NT2/D1 (cell line): ENCODE data around the gene SCARF2.

ENCODE experiments used
- DNase-seq: peaks from one replicate; pipeline ENCODE4 v3.0.0-alpha.2; 2011; ENCODE audit warnings: low read depth, low spot score
- H3K27me3 ChIP-seq: 2 replicates; pipeline ENCODE4 v1.6.0; 2011; ENCODE audit warnings: mild to moderate bottlenecking; ENCODE audit not compliant: insufficient read length, insufficient read depth
- H3K36me3 ChIP-seq: 2 replicates; pipeline ENCODE4 v1.6.1; 2011; ENCODE audit warnings: mild to moderate bottlenecking, low read length, mixed read lengths; ENCODE audit not compliant: insufficient read depth, insufficient read length
- H3K4me1 ChIP-seq: 2 replicates; pipeline ENCODE4 v1.5.1; 2011; ENCODE audit not compliant: insufficient read depth, insufficient read length
- H3K4me3 ChIP-seq: 2 replicates; pipeline ENCODE4 v1.5.1; 2011; ENCODE audit warnings: low read depth; ENCODE audit not compliant: insufficient read length
- H3K9ac ChIP-seq: 2 replicates; pipeline ENCODE4 v1.6.0; 2011; ENCODE audit warnings: low read depth; ENCODE audit not compliant: insufficient read length
- H3K9me3 ChIP-seq: 2 replicates; pipeline ENCODE4 v1.5.1; 2011; ENCODE audit warnings: mild to moderate bottlenecking, low read length; ENCODE audit not compliant: insufficient read depth
- SUZ12 ChIP-seq: IDR thresholded peaks from 2 replicates; pipeline ENCODE4 v1.6.1; 2011; ENCODE audit not compliant: insufficient read length, insufficient read depth; ENCODE audit errors: extremely low read depth
- YY1 ChIP-seq: IDR thresholded peaks from 2 replicates; pipeline ENCODE4 v1.6.1; 2011; ENCODE audit not compliant: insufficient read length, insufficient read depth
- ZNF274 ChIP-seq: IDR thresholded peaks from 2 replicates; pipeline ENCODE4 v1.6.1; 2011; ENCODE audit warnings: mild to moderate bottlenecking, low read depth, low read length

SCARF2 gene

GRCh38 chr22:20428496-20429253 lies 8.9 kb downstream of the SCARF2 start:
- Histone ChIP-seq H3K4me1 (peaks cover 16% of the 10 kb centered on the region), H3K27me3 (peaks cover 13% of the 10 kb centered on the region), H3K36me3 (peaks cover 57% of the 10 kb centered on the region), H3K9me3 (no peaks in the 10 kb centered on the region), H3K4me3 (no peak overlapping the region), H3K9ac (no peak overlapping the region)
- no peak for DNase-seq
- TF ChIP-seq SUZ12: no peak
- TF ChIP-seq YY1: no peak
- TF ChIP-seq ZNF274: no peak

GRCh38 chr22:20427945-20428417 lies 9.6 kb downstream of the SCARF2 start:
- Histone ChIP-seq H3K9me3 (no peaks in the 10 kb centered on the region), H3K36me3 (peaks cover 61% of the 10 kb centered on the region), H3K4me1 (peaks cover 16% of the 10 kb centered on the region), H3K9ac (no peak overlapping the region), H3K4me3 (no peak overlapping the region), H3K27me3 (peaks cover 13% of the 10 kb centered on the region)
- DNase-seq: no peak
- no peak for TF ChIP-seq YY1
- no peak for TF ChIP-seq ZNF274
- no peak for TF ChIP-seq SUZ12

- Histone ChIP-seq H3K4me3 (no peak overlapping the region), H3K4me1 (peaks cover 16% of the 10 kb centered on the region), H3K9me3 (no peaks in the 10 kb centered on the region), H3K27me3 (peaks cover 13% of the 10 kb centered on the region), H3K9ac (no peak overlapping the region), H3K36me3 (peaks cover 61% of the 10 kb centered on the region)
- DNase-seq: no peak
- TF ChIP-seq YY1 (no peak), ZNF274 (no peak), SUZ12 (no peak)
These were observed 10.3 kb downstream of the SCARF2 start for GRCh38 chr22:20427104-20427944.

- TF ChIP-seq YY1 (no peak), SUZ12 (no peak), ZNF274 (no peak)
- peaks cover 11% of the 10 kb centered on the region for H3K27me3 ChIP-seq
- H3K9ac ChIP-seq: no peak overlapping the region
- no peaks in the 10 kb centered on the region for H3K9me3 ChIP-seq
- DNase-seq: no peak
- peaks cover 14% of the 10 kb centered on the region for H3K4me1 ChIP-seq
- no peak overlapping the region for H3K4me3 ChIP-seq
- peaks cover 61% of the 10 kb centered on the region for H3K36me3 ChIP-seq
These were observed 11.4 kb downstream of the SCARF2 start for GRCh38 chr22:20426259-20426615.

- no peak for DNase-seq
- H3K9me3 ChIP-seq: no peaks in the 10 kb centered on the region
- peaks cover 12% of the 10 kb centered on the region for H3K4me1 ChIP-seq
- H3K4me3 ChIP-seq: no peak overlapping the region
- peaks cover 60% of the 10 kb centered on the region for H3K36me3 ChIP-seq
- TF ChIP-seq ZNF274 (no peak), SUZ12 (no peak), YY1 (no peak)
- peaks cover 6% of the 10 kb centered on the region for H3K27me3 ChIP-seq
- H3K9ac ChIP-seq: no peak overlapping the region
These were observed 11.9 kb downstream of the SCARF2 start for GRCh38 chr22:20425566-20426258.

GRCh38 chr22:20424932-20425565 lies 12.6 kb downstream of the SCARF2 start:
- Histone ChIP-seq H3K9me3 (no peaks in the 10 kb centered on the region), H3K4me3 (no peak overlapping the region), H3K36me3 (peaks cover 54% of the 10 kb centered on the region), H3K4me1 (peaks cover 7% of the 10 kb centered on the region), H3K27me3 (no peaks in the 10 kb centered on the region), H3K9ac (no peak overlapping the region)
- no peak for DNase-seq
- no peak for TF ChIP-seq SUZ12
- TF ChIP-seq YY1: no peak
- TF ChIP-seq ZNF274: no peak
